ENCODE measurements around the gene IGSF21. TPM values are rescaled to one million over a fixed set of nuclear protein-coding genes. Genes with fewer than 3 reads are reported as not detected.
"Not testable (repeated sequence)": the region's sequence is repeated elsewhere in the genome, so short reads cannot be mapped to it uniquely, and the experiment has no call there.

The IGSF21 gene
- total RNA-seq, 1 donor from 2014 or later = 4.4 TPM

DNA sequence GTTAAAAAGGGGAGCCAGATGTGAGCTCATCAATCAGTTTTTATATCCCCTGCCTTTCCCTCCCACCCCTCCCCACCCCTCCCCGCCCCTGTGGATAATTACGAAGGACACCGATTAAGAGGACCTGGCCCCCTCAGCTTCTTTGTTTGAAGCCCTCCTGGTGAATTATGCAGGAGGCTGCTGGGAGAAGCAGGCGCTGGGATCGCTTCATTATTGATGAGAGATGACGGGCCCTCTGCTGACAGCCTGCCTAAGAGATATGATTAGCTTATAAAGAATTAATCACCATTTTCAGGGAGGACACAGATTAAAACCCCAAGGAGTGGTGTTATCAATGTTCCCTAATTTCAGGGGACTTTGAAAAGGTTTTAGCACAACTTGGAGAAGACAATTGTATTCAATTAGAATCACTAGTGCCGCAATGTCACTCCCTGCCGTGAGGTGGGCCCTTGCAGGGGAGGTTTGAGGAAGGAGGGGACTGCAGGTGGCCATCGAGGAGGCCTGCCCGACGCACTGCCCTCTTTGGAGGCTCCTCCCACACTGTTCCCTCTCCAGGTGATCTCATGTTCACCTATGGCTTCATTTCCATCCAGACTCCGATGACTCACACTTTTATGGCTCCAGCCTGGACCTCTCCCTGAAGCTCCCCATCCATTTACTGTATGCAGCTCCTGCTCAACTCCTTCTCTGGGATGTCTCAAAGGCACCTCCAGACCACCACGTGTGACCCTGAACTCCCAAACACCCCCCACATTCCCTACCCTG, 306.1 kb downstream of the IGSF21 start:
- Mint-ChIP-seq H3K4me3 (ENCODE audit: unreplicated experiment) (peak overlapping the region; percentile 0), H3K36me3 (ENCODE audit: low read depth, unreplicated experiment) (peaks cover 12% of the 10 kb centered on the region), H3K4me1 (ENCODE audit: unreplicated experiment) (no peaks in the 10 kb centered on the region), H3K9me3 (ENCODE audit: unreplicated experiment) (peaks cover 8% of the 10 kb centered on the region), H3K27me3 (ENCODE audit: unreplicated experiment) (peaks cover 3% of the 10 kb centered on the region), H3K27ac (ENCODE audit: unreplicated experiment) (no peak overlapping the region)
- DNase-seq (ENCODE audit: low spot score) = no peak
- TF ChIP-seq, protein P1, sequence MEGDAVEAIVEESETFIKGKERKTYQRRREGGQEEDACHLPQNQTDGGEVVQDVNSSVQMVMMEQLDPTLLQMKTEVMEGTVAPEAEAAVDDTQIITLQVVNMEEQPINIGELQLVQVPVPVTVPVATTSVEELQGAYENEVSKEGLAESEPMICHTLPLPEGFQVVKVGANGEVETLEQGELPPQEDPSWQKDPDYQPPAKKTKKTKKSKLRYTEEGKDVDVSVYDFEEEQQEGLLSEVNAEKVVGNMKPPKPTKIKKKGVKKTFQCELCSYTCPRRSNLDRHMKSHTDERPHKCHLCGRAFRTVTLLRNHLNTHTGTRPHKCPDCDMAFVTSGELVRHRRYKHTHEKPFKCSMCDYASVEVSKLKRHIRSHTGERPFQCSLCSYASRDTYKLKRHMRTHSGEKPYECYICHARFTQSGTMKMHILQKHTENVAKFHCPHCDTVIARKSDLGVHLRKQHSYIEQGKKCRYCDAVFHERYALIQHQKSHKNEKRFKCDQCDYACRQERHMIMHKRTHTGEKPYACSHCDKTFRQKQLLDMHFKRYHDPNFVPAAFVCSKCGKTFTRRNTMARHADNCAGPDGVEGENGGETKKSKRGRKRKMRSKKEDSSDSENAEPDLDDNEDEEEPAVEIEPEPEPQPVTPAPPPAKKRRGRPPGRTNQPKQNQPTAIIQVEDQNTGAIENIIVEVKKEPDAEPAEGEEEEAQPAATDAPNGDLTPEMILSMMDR (IDR thresholded peaks at IDR 0.05; ENCODE audit: unreplicated experiment) = no peak

DNA sequence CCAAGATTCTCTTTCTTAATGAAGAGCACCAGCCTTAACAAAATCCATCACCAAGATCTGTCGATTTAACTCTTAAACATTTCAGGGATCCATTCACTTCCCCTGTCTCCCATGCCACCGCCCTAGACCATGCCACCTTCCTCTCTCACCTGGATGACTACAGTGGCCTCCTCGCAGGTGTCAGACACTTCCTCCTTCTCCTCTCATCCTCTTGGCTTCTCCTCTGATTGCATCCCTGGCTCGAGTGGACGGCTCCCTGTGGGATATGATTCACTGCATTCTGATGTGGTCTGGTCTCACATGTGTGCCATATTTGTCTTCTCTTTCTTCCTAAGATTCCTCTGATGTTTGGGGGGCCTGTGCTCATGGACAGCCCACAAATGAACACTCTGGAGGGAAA, 306.7 kb downstream of the IGSF21 start:
- TF ChIP-seq, protein P1 (IDR thresholded peaks at IDR 0.05; ENCODE audit: unreplicated experiment) = no peak
- no peak for DNase-seq (ENCODE audit: low spot score)
- H3K27ac Mint-ChIP-seq (ENCODE audit: unreplicated experiment) = no peak overlapping the region
- H3K36me3 Mint-ChIP-seq (ENCODE audit: low read depth, unreplicated experiment) = peaks cover 12% of the 10 kb centered on the region
- H3K9me3 Mint-ChIP-seq (ENCODE audit: unreplicated experiment) = peaks cover 8% of the 10 kb centered on the region
- peak overlapping the region; percentile 0 for H3K4me3 Mint-ChIP-seq (ENCODE audit: unreplicated experiment)
- H3K4me1 Mint-ChIP-seq (ENCODE audit: unreplicated experiment) = no peaks in the 10 kb centered on the region
- H3K27me3 Mint-ChIP-seq (ENCODE audit: unreplicated experiment) = peaks cover 3% of the 10 kb centered on the region

DNA sequence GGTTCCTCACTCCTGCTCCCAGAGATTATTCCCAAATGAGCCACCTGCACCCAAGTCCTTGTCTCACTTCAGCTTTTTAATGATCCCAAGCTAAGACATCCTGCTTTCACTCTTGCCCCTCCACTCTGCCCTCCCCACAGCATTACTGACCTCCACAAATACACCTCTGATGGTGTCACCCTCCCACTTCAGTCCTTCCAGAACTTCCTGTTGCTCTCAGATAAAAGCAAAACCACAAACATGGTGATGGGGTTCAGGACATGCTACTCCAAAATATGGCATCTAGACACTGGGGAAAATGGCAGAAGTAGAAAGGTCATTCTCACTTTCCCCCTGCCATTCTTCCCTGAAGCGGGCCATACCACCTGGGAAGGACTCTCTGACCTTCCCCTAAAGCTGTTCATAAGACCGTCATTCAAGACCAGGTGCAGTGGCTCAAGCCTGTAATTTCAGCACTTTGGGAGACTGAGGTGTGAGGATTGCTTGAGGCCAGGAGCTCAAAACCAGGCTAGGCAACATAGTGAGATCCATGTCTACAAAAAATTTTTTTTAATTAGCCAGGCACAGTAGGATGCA, 307.4 kb downstream of the IGSF21 start:
- Mint-ChIP-seq H3K36me3 (ENCODE audit: low read depth, unreplicated experiment) (peaks cover 12% of the 10 kb centered on the region), H3K27ac (ENCODE audit: unreplicated experiment) (no peak overlapping the region), H3K4me3 (ENCODE audit: unreplicated experiment) (no peak overlapping the region), H3K9me3 (ENCODE audit: unreplicated experiment) (peaks cover 8% of the 10 kb centered on the region), H3K4me1 (ENCODE audit: unreplicated experiment) (no peaks in the 10 kb centered on the region), H3K27me3 (ENCODE audit: unreplicated experiment) (peaks cover 3% of the 10 kb centered on the region)
- DNase-seq (ENCODE audit: low spot score) = no peak
- TF ChIP-seq, protein P1 (IDR thresholded peaks at IDR 0.05; ENCODE audit: unreplicated experiment) = no peak

DNA sequence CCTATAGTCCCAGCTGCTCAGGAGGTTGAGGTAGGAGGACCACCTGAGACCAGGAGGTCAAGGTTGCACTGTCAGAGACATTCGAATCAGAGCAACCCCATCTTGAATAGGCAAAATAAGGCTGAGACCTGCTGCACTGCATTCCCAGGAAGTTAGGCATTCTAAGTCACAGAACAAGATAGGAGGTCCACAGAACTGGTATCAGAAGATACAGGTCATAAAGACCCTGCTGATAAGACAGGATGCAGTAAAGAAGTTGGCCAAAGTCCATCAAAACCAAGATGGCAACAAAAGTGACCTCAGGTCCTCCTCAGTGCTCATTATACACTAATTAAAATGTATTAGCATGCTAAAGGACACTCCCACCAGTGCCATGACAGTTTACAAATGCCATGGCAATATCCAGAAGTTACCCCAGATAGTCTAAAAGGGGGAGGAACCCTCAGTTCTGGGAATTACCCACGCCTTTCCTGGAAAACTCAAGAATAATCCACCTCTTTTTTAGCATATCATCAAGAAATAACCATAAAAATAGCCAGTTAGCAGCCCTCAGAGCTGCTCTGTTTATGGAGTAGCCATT, 307.9 kb downstream of the IGSF21 start:
- DNase-seq (ENCODE audit: low spot score) = no peak
- Mint-ChIP-seq H3K27me3 (ENCODE audit: unreplicated experiment) (peaks cover 3% of the 10 kb centered on the region), H3K4me1 (ENCODE audit: unreplicated experiment) (no peaks in the 10 kb centered on the region), H3K9me3 (ENCODE audit: unreplicated experiment) (peaks cover 8% of the 10 kb centered on the region), H3K36me3 (ENCODE audit: low read depth, unreplicated experiment) (peaks cover 12% of the 10 kb centered on the region), H3K4me3 (ENCODE audit: unreplicated experiment) (no peak overlapping the region), H3K27ac (ENCODE audit: unreplicated experiment) (no peak overlapping the region)
- TF ChIP-seq, protein P1 (IDR thresholded peaks at IDR 0.05; ENCODE audit: unreplicated experiment) = no peak

DNA sequence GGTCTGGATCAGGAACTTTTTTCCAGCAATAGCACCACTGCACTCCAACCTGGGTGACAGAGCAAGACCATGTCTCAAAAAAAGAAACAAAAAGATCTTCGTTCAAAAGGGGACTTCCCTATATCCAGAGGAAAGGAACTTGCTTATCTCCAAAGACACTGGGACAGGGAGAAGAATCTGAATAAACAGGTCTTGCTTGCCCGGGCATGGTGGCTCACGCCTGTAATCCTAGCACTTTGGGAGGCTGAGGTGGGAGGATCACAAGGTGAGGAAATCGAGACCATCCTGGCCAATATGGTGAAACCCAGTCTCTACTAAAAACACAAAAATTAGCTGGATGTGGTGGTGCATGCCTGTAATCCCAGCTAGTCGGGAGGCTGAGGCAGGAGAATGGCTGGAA, 308.5 kb downstream of the IGSF21 start:
- DNase-seq (ENCODE audit: low spot score); H3K9me3 Mint-ChIP-seq (ENCODE audit: unreplicated experiment); H3K27me3 Mint-ChIP-seq (ENCODE audit: unreplicated experiment); H3K4me1 Mint-ChIP-seq (ENCODE audit: unreplicated experiment); H3K4me3 Mint-ChIP-seq (ENCODE audit: unreplicated experiment); H3K27ac Mint-ChIP-seq (ENCODE audit: unreplicated experiment): not testable (repeated sequence)
- peaks cover 12% of the 10 kb centered on the region for H3K36me3 Mint-ChIP-seq (ENCODE audit: low read depth, unreplicated experiment)
